Fibroblast of mammary gland (primary cell): ENCODE measurements around the gene BRD8.
A peak's percentile ranks its signal among the peaks of the same experiment; 100 is the strongest.

ENCODE experiments used
- DNase-seq: peaks from one replicate; pipeline ENCODE4 v3.0.0-alpha.2; 2010; ENCODE audit warnings: low read depth
- H3K4me3 ChIP-seq: 2 replicates; pipeline ENCODE4 v1.5.1; 2011; ENCODE audit warnings: low read depth, mild to moderate bottlenecking, low read length, moderate library complexity; ENCODE audit not compliant: control insufficient read depth
- TF ChIP-seq, protein P1 (sequence below): conservative IDR thresholded peaks from 2 replicates; pipeline ENCODE4 v1.5.1; 2011; ENCODE audit warnings: low read depth, low read length, inconsistent platforms; ENCODE audit not compliant: control insufficient read depth, insufficient read depth

Gene BRD8

DNA sequence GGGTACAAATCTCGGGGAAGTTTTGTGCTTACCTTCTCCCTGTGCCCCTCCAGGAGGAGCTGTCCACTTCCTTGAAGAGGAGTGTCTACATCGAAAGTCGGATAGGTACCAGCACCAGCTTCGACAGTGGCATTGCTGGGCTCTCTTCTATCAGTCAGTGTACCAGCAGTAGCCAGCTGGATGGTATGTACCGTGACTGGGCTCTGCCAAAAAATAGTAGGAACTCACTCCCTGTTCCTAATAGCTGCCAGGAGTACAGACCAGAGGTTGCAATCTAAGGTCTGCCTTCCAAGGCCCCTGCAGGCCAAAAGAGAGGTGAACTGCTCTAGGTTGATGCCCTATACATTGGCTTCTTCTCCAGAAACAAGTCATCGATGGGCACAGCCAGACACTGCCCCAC is 4.4 kb upstream of the BRD8 start:
- no peak for DNase-seq
- TF ChIP-seq, protein P1, sequence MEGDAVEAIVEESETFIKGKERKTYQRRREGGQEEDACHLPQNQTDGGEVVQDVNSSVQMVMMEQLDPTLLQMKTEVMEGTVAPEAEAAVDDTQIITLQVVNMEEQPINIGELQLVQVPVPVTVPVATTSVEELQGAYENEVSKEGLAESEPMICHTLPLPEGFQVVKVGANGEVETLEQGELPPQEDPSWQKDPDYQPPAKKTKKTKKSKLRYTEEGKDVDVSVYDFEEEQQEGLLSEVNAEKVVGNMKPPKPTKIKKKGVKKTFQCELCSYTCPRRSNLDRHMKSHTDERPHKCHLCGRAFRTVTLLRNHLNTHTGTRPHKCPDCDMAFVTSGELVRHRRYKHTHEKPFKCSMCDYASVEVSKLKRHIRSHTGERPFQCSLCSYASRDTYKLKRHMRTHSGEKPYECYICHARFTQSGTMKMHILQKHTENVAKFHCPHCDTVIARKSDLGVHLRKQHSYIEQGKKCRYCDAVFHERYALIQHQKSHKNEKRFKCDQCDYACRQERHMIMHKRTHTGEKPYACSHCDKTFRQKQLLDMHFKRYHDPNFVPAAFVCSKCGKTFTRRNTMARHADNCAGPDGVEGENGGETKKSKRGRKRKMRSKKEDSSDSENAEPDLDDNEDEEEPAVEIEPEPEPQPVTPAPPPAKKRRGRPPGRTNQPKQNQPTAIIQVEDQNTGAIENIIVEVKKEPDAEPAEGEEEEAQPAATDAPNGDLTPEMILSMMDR, result no peak
- H3K4me3 ChIP-seq, result no peak overlapping the region

DNA sequence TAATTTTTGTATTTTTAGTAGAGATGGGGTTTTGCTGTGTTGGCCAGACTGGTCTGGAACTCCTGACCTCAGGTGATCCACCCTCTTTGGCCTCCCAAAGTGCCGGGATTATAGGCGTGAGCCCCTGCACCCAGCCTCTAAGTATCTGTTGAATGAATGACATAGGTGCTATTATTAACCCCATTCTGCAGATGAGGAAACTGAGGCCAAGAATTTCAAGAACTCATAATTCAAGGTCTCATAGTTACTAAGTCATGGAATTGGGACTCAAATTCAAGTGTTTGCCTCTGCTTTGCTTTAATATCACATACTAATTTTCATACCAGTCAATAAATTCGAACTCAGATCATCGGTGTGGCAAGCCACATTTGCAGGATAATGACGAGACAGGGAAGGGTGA is 2.4 kb upstream of the BRD8 start:
- no peak overlapping the region for H3K4me3 ChIP-seq
- no peak for DNase-seq
- TF ChIP-seq, protein P1, result no peak

DNA sequence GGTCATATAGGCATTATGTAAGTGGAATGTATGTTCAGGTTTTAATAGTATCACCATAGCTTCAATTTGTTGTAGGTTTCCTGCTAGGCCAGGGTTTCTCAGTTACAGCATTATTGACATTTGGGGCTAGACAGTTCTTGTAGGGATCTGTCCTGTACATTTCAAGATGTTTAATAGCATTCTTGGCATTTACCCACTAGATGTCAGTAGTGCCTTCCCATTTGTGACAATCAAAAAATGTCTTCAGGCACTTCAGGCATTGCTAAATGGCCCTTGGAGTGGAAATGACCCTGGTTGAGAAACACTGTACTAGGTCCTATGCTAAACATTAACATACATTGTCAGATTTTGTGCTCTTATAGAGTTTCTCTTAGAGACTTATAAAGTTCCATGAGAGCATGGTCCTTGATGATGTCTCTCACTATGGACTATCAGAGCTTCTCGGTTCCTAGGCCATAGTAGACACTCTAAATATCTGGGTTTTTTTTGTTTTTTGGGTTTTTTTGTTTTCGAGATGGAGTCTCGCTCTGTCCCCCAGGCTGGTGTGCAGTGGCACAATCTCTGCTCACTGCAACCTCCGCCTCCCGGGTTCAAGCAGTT is 1.9 kb upstream of the BRD8 start:
- peak; percentile 70 for DNase-seq
- peak overlapping the region; percentile 94 for H3K4me3 ChIP-seq
- TF ChIP-seq, protein P1, result peak; percentile 49

DNA sequence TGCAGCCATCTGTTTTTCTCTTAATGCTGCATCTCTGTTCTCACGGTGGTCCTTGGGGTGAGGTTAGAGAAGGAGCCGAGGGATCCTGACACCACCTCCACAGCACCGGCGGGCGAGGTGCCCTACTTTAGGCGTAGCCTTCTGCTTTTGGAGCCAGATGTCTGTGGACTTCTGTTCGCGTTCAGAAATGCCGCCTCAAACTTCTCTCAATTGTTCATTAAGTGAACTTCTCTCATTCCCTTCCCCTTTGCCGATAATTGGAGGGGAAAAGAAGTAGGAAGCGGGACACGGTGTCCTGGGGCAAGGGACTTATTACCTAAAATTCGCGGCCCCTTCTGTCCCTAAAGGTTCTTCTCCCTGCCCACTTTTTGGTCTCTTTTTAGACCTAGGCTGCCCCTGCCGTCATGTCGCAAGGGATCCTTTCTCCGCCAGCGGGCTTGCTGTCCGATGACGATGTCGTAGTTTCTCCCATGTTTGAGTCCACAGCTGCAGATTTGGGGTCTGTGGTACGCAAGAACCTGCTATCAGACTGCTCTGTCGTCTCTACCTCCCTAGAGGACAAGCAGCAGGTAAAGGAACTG is 937 bp upstream of the BRD8 start:
- TF ChIP-seq, protein P1, result no peak
- DNase-seq, result peak; percentile 4
- H3K4me3 ChIP-seq, result peak overlapping the region; percentile 94

DNA sequence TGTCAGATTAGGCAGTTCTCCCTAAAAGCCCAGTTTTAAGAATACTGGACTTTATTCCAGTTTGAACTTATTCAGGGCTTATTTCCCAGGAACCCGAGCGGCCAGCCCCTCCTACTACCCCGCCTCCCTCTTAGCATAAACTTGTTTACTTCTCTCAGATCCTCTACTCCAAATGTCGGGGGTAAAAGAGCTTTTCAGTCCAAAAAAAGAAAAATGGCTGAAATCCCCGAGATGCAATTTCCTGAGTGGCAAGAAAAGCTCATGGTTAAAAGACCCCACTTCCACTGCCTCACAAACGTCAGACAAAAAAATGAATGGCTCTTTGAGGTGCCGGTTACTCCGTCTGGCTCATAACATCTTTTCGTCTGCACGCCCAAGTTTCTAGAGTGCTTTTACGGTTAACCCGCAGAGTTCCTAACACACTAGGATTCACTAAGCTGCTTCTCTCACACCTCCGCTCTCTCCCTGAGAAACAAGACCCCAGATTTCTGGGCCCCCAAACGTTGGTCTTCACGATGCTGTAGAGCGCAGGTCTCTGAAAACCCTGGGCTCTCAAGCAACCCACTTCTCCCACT is 402 bp downstream of the BRD8 start:
- TF ChIP-seq, protein P1, result no peak
- DNase-seq, result peak; percentile 37
- peak overlapping the region; percentile 94 for H3K4me3 ChIP-seq

DNA sequence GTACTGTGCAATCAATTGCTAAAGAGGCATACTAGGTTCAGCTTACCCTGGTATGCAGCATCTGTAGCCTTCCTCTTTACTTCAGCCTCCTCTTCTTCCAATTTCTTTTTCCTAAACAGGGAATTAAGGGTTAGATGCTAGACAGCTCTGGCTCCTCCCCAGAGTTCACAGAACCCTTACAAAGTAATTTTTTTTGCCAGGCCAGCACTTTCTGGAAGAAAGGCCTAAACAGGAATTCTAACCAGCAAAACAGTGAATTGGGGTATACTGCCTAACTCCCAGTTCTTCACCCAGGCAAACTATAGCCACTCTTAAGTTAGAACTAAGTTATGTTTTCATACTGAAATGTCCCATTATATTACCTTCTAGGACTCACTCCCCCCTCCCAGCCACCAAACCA is 8.1 kb downstream of the BRD8 start:
- no peak for DNase-seq
- TF ChIP-seq, protein P1, result no peak
- H3K4me3 ChIP-seq, result no peak overlapping the region

DNA sequence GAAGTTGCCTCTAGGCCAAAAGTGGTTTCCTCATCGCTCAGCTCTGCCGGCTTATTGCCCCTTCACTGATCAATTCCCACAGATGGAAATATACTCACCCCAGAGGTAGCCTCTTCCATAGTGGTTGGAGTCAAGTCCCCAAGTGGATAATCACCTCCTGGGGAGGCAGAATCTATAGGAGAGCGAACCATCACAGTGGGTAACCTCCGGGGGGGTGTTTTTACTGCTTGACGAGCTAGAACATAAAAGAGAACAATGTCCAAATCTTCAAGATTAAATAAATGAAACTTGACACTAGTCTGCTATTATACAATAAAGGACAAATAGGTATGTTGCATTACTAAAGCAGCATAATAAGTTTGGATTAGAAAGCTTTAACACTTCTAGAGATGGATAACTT is 9.3 kb downstream of the BRD8 start:
- TF ChIP-seq, protein P1, result no peak
- no peak for DNase-seq
- H3K4me3 ChIP-seq, result no peak overlapping the region
